Inflammatory macrophage treated with lipopolysaccharide for 1 hour (primary cell): ENCODE data around the gene SPSB3.

Experiments used
- DNase-seq, 2 donors: peaks; one replicate each; pipeline ENCODE4 v3.0.0-alpha.2; 2020 to 2022

The SPSB3 gene

DNA sequence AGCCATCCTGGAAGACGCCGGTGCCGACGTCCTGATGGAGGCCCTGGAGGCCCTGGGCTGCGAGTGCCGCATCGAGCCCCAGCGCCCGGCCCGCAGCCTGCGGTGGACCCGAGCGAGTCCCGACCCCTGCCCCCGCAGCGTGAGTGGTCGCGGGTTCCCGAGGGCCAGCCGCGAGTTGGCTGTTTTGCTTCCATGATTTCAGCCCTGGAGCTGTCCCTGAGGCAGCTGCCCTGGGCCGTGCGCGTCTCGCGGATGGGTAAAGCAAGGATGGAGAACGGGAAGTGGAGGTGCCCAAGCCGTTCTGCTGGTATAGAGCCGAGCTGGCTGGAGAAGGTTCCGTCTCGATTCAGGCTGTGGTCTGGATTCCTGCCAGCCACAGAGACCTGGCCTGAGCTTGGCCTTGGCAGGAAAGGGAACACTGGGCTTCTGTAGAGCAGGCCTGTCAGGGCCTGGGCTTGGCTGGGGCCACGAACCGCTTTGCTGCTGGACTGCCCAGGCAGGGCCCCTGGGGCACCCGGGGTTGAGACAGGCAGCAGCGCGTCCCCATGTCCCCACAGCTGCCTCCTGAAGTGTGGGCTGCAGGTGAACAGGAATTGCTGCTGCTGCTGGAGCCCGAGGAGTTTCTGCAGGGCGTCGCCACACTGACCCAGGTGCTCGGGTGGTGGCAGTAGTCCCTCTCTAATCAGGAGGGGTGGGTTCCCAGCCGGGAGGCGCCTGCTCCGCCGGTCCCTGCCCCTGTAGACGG, 8.5 kb downstream of the SPSB3 start:
- peak; percentile 8 to 36 for DNase-seq

GRCh38 chr16:1772908-1773702, 9.3 kb downstream of the SPSB3 start, which contains the start of gene MRPS34:
TSS of gene MRPS34 (minus strand) at chr16:1773134. CDS start at chr16:1773119, 15 bp downstream.
- peak; percentile 74 to 88 for DNase-seq

- peak in 1 of 2 donors; percentile 10 for DNase-seq
These were observed 9.9 kb downstream of the SPSB3 start, which contains the start of gene EME2 for GRCh38 chr16:1772362-1772907. TSS of gene EME2 (plus strand) at chr16:1772810. CDS start at chr16:1773228, 418 bp downstream.

DNA sequence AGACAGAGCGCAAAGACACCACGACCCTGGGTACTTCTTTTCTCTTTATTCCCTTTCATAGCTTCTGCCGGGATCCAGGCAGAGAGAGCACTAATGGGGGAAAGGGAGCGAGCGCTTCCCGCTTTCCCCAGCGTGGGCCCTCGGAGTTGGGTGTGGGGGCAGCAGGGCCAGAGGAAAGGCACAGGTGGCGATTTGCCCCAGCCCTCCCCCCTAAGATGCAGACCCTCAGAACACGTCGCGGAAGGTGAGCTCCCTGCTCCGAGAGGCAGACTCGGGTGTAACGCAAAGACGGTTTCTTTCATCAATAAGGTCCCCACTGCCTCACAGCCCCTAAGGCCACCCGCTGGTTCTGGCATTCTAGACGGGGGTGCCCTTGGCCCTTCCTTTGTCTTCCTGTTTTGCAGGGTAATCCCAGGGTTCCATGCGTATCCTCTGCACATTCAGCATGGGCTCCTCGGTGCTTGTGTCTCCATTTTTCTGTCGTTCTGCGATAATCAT, 10.5 kb downstream of the SPSB3 start:
- peak in 1 of 2 donors; percentile 17 for DNase-seq

DNA sequence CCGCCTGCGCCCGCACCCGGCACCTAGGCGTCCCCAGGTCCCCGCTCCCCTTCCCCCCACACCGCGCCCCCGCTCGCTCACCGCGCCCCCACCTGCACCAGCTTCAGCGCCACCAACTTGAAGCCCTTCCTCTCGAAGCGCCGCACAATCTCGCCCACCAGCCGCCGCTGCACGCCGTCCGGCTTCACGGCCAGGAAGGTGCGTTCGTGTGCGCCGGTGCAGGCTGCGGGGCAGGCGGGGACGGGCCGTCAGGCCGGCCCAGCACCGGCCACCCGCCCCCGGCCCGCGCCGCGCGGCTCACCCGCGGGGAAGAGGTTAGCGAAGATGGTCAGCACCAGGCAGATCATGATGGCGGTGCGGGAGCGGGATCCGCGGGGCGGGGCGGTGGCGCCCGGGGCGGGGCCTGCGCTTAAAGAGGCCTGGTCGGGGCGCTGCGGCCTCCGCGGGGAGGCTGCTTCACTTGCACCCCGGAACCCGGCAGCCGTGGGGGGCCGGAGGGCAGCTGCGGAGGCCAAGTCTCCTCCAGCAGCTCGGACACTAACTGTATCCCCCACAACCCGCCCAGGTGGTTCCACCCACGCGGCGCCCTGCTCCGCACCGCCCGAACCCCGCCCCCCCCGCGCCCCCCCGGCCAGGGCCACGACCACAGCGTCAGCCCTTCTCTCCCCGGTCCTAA, 11.0 kb downstream of the SPSB3 start, which contains the start of gene NME3:
TSS of gene NME3 (minus strand) at position 356 of the 676 bp plus-strand sequence. CDS start at position 347, 9 bp downstream.
- DNase-seq: peak; percentile 50 to 71

DNA sequence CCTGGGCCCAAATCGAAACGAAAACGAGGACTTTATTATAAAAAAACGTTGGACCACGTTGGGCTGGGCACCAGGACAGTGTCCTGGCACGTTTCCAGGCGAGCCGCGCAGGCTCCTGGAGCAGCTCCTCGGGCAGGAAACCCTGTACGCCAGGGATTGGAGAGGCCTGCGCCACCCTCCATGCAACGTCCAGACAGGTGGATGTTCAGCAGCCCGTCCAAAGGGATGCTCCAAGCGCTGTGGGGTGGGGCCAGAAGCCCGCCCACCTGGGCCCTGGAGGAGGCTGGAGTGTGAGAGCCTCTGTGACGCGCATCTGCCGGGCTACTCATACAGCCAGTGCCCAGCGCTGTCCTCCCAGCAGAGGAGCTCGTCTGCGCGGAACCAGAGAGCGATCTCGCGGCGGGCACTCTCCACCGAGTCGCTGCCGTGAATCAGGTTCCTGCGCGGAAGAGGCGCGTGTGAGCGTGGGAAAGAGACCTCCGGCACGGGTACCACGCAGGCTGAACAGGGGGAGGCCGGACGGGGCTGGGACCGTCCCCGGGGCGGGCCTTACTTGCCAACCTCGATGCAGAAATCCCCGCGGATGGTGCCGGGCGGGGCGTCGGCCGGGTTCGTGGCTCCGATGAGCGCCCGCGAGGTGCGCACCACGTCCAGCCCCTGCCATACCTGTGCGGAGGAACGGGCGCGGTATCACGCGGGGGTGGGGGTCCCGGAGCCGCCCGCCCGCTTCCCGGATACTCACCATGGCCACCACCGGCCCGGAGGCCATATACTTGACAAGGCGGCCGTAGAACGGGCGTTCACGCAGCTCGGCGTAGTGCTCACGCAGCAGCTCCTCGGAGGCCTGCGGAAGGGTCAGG, 11.8 kb downstream of the SPSB3 start:
- peak; percentile 11 to 34 for DNase-seq

DNA sequence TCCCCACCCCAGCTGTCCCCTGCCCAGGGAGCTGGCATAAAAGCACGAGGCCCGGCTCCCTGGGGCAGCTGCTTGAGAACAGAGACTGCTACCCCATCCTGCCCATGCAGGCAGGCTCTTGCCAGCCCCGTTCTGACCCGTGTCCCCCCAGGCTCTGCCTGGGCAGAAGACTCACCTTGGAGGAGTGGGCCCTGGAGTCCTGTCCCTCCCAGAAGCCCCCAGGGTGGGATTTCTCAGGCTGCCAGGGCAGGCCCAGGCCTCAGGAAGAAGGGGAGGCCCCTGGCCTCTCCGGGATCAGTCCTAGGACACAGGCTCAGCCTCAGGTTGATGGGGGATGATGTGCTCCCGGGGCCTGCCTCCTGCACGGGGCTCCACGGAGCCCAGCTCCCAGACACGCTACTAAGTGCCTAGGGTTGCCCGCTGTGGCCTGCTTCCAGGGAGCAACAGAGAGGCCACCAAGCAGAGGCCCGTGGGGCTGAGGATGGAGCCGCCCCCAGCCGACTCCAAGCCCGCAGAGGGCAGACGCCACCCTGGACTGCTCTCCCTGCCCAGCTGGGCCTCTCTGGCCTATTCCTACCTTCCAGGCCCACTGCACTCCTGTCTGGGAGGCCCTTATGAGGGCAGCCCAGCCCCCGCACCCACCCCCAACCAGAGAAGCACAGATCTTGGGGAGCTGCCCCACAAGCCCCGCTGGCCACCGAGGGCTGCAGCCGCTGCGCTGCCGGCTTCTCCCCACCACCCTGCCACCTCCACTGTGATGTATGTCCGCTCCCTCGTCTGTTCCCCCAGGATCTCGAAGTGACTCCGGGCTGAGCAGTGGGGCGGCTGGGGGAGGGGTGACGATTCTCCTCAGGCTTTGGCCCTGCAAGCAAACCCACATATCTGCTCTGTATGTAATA, 12.7 kb downstream of the SPSB3 start:
- DNase-seq: no peak

- no peak for DNase-seq
These were observed 13.5 kb downstream of the SPSB3 start for GRCh38 chr16:1768767-1769401.

DNA sequence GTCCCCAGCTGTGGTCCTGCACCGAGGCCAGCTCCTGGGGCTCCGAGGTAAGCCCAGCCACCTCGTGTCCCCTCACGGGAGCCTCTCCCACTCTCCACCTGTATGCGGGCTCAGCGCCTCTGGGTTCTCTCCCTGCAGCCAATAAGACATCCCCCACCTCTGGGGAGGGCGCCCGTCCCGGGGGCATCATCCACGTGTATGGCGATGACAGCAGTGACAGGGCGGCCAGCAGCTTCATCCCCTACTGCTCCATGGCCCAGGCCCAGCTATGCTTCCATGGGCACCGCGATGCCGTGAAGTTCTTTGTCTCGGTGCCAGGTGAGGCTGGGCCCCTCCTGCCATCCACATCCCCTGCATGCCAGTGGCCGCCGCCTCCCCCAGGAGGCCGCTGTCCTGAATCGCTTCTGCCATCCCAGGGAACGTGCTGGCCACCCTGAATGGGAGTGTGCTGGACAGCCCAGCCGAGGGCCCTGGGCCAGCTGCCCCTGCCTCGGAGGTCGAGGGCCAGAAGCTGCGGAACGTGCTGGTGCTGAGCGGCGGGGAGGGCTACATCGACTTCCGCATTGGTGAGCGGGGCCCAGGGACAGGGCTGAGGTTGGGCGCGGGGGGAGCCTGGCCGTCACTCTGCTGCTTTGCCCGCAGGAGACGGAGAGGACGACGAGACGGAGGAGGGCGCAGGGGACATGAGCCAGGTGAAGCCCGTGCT, 14.2 kb downstream of the SPSB3 start:
- no peak for DNase-seq

- no peak for DNase-seq
These were observed 15.0 kb downstream of the SPSB3 start for GRCh38 chr16:1767116-1767994.

DNA sequence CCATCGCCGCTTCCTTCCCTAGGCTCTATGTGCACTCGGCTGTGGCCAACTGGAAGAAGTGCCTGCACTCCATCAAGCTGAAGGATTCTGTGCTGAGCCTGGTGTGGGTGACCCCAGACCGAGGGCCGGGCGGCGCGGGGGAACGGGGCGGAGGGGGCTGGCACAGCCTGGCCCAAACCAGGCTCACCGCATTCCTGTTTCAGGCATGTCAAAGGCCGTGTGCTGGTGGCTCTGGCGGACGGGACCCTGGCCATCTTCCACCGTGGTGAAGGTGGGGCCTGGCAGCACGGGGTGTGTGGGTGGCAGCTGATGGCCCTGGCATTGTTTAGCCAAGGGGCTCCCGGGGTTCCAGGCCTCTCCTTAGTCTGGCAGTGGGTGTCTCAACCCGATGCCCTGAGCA, 15.7 kb downstream of the SPSB3 start:
- DNase-seq: no peak

- DNase-seq: no peak
These were observed 16.1 kb downstream of the SPSB3 start for GRCh38 chr16:1766231-1766630.

DNA sequence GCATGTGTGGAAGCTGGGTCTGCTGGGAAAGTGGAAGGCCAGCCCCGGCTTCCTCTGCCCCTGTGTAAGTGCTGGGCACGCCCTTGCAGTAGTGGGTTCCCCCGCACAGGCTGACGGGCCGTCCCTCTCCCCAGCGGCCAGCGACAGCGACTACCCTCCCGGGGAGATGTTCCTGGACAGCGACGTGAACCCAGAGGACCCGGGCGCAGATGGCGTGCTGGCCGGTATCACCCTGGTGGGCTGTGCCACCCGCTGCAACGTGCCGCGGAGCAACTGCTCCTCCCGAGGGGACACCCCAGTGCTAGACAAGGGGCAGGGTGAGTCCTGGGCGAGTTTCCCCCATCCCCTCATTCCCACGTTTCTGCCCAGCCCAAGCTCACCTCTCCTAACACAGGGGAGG, 16.5 kb downstream of the SPSB3 start:
- no peak for DNase-seq

- no peak for DNase-seq
These were observed 17.4 kb downstream of the SPSB3 start for GRCh38 chr16:1764971-1765370.

DNA sequence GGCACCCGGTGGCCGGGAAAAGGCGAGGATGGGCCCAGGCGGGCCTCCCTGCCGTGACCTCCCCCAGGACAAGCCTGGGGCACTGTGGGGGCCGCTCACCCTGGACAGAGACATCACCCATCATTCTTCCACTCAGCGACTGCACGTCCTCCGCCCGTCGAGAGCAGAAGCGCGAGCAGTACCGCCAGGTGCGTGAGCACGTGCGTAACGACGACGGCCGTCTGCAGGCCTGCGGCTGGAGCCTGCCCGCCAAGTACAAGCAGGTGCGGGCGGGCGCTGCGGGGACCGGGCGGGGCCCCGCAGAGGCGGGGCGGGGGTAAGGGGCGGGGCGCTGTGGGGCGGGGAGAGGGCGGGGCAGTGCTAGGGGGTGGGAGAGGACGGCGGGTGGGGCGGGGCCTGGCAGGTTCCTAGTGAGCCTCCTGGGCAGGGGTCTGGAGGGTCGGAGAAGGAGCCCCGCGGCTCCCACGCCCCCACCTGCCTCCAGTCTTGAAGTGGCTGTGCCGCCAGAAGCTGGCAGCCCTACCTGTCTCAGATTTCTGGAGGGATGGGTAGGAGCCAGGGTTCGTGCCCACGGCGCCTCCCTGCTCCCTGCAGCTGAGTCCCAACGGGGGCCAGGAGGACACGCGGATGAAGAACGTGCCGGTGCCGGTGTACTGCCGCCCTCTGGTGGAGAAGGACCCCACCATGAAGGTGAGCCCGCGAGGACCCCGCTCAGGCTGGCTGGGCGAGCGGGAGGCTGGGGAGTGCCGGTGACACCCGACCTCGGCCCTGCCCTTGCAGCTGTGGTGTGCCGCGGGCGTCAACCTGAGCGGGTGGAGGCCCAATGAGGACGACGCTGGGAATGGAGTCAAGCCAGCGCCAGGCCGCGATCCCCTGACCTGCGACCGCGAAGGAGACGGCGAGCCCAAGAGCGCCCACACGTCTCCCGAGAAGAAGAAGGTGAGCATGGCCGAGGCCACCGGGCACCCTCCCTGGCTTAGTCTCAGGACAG, 18.6 kb downstream of the SPSB3 start:
- DNase-seq: no peak

DNA sequence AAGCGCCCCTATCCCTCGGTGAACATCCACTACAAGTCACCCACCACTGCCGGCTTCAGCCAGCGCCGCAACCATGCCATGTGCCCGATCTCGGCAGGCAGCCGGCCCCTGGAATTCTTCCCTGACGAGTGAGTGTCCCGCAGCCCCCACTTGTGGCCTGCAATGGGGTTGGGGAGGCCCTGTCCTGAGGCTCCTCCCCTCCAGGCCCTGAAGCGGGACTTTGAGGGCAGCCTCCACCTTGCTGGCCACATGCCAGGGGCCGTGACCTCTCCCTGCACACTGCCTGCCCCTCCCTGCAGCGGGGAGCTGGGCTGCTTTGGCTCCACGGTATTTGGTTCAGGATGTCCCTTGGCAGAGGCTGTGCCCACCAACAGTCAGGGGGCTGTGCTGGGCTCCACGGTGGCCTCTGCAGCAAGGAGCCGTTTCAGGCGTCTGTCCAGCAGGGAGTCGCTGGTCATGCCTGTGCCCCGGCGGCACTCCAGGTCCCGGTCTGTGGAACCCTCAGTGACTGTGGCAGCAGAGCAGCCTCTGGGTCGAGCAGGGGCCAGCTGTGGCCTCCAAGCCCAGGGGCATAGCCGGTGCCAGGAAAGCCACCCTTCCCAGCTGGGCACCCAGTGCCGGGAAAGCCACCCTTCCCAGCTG, 19.4 kb downstream of the SPSB3 start:
- DNase-seq: no peak
